Measurements from ENCODE around the gene FCSK.

FCSK gene

DNA sequence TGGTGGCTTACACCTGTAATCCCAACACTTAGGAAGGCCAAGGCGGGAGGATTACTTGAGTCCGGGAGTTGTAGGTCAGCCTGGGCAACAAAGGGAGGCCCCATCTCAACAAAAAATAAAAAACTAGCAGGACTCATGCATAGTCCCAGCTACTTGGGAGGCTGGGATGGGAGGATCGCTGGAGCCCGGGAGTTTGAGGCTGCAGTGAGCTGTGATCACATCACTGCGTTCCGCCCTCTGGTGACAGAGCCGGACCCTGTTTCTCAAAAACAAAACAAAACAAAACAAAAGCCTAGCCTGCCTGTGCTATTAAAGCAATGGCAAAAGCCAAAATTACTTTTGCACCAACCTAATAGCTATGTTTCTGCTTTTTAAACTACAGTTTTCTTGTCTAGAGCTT, 1.5 kb downstream of the FCSK start:
- no peak for DNase-seq (ENCODE audit: low read depth)

DNA sequence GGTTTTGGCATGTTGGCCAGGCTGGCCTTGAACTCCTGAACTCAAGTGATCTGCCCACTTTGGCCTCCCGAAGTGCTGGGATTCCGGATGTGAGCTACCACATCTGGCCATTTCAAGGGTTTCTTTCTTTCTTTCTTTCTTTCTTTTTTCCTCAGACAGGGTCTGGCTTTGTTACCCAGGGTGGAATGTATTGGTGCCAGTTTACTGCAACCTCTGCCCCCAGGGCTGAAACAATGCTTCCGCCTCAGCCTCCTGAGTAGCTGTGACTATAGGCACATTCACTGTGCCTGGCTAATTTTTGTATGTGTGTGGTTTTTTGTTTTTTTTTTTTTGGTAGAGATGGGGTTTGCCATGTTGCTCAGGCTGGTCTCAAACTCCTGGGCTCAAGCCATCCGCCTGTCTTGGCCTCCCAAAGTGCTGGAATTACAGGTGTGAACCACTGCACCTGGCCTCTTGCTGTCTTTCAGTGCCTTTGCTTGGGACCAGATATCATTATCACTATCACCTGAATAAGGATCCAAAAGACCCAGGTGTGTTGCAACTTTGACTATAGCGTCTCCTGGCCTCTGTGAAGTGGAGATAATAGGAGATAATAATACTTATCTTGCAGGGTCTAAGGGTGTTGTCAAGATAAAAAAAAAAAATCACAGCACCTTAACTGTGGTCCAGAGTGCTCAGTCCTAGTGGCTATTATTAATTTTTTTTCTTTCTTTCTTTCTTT, 3.2 kb downstream of the FCSK start:
- no peak for DNase-seq (ENCODE audit: low read depth)

GRCh38 chr16:70460737-70461261, 6.4 kb downstream of the FCSK start:
- DNase-seq (ENCODE audit: low read depth) = no peak

DNA sequence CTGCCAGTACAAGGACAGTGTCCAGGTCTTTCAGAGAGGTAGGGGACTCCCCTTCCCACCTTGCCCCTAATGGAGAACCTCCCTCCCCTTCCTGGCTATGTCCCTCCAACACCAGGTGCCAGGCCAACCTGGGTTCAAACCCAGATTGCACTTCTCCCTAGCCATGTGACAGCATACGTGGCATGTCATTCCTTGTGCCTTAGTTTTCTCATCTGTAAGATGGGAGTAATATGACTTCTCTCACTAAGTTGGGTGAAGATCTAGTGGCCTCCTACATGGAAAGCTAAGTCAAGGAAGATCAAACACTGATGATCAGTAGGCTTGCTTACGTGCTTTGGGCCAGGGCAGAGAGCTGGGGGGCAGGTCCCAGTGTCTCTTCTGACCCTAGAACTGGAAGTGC, 8.8 kb downstream of the FCSK start:
- DNase-seq (ENCODE audit: low read depth) = no peak

GRCh38 chr16:70465999-70466804, 11.8 kb downstream of the FCSK start:
- DNase-seq (ENCODE audit: low read depth) = no peak

GRCh38 chr16:70466805-70467076, 12.3 kb downstream of the FCSK start:
- DNase-seq (ENCODE audit: low read depth) = no peak

DNA sequence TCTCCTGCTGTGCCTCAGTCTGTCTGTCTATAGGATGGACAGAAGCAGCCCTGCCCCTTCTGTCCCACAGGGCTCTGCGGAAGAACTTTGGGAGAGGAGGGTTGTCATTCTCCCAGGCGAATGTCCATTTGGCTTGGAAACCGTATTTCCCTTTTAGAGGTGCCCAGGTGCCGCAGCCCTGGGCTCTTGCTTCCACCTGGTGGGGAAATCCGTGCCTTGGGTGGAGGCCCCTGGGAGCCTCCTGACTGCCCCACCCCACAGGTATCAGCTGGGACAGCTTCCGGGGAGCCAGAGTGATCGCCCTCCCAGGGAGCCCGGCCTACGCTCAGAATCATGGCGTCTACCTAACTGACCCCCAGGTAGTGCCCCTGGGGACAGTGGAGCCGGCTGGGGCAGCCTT, 12.7 kb downstream of the FCSK start:
- DNase-seq (ENCODE audit: low read depth) = no peak

- no peak for DNase-seq (ENCODE audit: low read depth)
Measured at GRCh38 chr16:70467608-70468007, 13.2 kb downstream of the FCSK start.

DNA sequence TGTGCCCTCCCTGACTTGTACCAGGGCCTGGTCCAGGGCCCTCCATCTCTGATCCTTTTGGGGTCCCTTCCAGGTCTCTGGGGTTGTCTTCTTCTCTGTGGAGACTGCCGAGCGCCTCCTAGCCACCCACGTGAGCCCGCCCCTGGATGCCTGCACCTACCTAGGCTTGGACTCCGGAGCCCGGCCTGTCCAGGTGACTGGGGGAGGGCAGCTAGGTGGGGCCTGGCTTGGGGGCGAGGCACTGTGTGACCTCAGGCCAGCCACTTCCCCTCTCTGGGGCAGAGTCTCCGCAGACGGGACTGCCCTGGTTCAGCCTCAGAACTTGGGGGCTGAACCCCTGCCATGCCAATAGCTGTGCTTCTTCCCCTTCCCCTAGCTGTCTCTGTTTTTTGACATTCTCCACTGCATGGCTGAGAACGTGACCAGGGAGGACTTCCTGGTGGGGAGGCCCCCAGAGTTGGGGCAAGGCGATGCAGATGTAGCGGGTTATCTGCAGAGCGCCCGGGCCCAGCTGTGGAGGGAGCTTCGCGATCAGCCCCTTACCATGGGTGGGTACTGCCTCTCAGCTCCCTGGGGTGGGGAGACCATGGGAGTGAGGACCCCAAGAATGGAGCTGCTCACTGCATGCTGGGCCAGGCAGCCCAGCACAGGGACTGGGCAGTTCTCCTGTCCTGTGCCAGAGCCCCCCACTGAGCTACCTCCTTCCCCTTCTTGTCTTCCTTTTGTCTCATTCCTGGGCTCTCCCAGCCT, 14.6 kb downstream of the FCSK start:
- DNase-seq (ENCODE audit: low read depth) = no peak

DNA sequence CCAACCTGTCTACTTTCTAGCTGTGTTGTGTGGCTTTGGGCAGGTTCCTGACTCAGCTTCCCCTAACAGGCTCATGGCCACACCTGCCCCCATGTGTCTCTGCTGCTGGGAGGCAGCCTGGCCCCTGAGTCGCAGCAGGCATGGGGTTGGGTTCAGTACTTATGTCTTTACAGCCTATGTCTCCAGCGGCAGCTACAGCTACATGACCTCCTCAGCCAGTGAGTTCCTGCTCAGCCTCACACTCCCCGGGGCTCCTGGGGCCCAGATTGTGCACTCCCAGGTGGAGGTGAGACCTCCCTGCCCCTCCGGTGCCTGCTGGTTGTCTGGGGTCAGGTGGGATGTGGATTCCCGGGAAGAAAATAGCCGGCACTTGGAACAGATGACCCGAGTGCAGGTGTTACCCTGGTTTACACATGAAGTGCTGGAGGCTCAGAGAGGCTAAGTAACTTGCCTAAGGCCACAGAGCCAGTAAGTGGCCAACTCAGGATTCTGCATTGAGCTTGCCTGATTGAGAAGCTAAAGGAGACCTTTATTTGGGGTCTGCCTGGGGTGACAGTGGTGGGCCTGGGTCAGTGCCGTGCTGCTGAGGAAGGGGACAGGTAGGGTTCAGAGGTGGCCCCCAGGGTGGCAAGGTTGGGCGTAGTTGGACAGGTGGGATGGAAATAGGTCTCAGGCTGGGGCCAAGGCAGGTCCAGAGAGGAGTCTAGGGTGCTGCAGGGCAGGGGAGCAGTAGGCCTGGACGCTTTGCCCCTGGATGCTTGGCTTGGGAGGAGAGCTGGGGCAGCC, 15.9 kb downstream of the FCSK start:
- DNase-seq (ENCODE audit: low read depth) = no peak

GRCh38 chr16:70470927-70471341, 16.5 kb downstream of the FCSK start:
- DNase-seq (ENCODE audit: low read depth) = no peak

GRCh38 chr16:70472786-70473433, 18.5 kb downstream of the FCSK start:
- no peak for DNase-seq (ENCODE audit: low read depth)

DNA sequence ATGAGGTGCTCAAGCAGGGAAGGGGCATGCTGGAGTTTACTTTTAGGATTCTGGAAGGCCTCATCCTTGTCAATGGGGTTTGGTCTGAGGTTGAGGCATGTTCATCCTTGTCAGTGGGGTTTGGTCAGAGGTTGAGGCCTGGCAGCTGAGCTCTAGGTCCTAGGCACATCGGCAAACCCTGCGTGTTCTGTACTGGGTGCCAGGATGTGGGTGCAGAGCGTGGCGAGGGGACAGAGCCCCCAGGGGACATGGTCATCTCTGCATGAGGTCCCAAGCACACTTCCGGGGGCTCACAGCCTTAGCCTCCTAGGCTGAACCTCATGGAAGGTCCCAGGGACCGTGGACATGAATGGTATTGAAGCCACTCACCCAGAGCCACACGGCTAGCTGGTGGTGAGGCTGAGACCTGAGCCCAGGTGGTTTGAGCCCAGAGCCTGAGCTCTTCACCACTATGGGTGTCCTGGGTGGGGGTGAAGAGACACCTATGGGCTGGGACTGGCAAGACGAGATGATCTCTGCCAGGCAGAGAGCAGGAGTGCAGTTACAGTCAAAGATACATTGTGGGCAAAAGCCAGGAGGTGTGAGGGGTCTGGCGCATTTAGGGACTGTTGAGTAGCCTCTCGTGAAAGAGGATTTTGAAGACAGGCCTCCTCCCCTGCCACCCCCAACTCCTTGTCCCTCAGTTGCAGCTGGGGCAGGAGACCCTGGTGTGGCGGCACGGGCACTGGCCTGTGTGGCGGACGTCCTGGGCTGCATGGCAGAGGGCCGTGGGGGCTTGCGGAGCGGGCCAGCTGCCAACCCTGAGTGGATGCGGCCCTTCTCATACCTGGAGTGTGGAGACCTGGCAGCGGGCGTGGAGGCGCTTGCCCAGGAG, 19.3 kb downstream of the FCSK start:
- DNase-seq (ENCODE audit: low read depth) = no peak

- no peak for DNase-seq (ENCODE audit: low read depth)
Measured at GRCh38 chr16:70474320-70475053, 20.1 kb downstream of the FCSK start.

DNA sequence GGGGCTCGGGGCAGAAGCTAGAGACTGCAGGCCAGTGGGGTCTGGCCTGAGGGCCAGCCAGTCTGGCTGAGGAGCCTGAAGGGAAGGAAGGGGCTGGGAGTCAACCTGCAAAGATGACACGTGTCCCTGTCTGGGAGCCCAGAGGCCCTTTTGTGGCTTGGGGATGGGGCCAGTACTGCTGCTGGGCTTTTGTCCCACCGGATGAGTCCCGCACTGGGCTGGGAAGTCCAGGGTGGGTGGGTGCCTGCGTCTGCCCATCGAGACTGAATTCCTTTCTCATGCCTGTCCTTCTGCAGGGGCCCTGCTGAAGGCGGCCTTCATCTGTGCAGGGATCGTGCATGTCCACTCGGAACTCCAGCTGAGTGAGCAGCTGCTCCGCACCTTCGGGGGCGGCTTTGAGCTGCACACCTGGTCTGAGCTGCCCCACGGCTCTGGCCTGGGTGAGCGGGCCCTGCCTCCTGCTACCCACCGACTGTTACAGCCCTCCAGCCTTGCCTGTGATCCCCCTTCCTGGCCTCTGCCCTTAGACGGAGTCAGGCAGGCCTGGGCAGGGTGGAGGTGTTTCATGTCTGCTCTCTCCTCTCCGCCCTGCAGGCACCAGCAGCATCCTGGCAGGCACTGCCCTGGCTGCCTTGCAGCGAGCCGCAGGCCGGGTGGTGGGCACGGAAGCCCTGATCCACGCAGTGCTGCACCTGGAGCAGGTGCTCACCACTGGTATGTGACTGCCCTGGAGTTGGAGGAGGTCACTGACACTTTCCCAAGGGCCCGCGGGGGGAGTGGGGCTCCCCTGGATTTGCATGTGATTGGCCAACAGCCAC, 20.9 kb downstream of the FCSK start:
- DNase-seq (ENCODE audit: low read depth) = no peak

DNA sequence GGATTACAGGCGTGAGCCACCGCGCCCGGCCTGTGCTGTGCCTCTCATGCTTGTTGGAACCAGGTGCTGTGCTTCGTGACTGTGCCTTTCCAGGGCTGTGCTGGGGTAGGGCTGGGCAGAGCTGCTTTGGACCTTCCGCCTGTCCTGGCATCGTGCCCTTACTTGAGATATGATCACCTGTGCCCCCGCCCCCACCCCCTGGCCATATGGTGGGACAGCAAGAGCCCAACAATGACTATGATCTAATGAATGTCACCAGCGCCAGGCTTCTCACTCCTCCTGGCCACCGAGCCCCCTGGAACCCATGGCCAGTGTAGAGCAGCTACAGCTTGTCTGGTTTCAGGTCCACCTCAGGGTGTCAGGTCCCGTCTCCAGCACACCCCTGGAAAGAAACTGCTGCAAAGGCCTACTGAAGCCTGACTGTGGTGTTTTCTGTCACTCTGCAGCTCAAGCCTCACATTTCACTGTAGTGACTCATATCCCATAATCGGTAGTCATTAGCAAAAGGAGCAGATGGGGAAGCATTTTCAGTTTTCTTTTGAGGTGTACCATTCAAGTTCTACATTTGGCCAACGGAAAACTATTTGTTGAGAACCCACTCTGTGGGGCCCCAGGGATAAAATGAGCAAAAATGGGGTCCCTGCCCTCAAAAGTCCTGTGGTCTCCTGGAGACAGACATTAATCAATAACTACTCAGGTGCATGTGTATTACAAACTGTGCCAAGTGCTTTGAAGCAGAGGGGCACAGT, 22.1 kb downstream of the FCSK start:
- DNase-seq (ENCODE audit: low read depth) = no peak

DNA sequence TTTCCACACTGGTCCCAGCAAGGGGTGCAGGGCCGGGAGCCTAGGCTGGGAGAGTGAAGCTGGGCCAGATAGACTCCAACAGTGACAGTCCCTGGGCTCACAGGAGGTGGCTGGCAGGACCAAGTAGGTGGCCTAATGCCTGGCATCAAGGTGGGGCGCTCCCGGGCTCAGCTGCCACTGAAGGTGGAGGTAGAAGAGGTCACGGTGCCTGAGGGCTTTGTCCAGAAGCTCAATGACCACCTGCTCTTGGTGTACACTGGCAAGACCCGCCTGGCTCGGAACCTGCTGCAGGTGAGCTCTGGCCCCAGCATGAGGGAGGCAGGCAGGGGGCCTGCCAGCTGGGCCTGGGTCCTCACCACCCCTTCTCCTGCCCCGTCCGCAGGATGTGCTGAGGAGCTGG, 23.8 kb downstream of the FCSK start:
- no peak for DNase-seq (ENCODE audit: low read depth)

- DNase-seq (ENCODE audit: low read depth) = no peak
Measured at GRCh38 chr16:70478912-70479341, 24.5 kb downstream of the FCSK start.
